Stimulated activated CD4-positive, alpha-beta T cell treated with anti-CD3 and anti-CD28 coated beads, Interleukin-1b, Interleukin-23, amount 100 ng/mL, for 24 hours (primary cell): Measurements from ENCODE around the gene HRCT1.
A peak's percentile ranks its signal among the peaks of the same experiment; 100 is the strongest.
"Not testable (repeated sequence)": the region's sequence is repeated elsewhere in the genome, so short reads cannot be mapped to it uniquely, and the experiment has no call there.

Experiments used
- DNase-seq, 4 experiments: peaks; one replicate each; pipeline ENCODE4 v3.0.0-alpha.2; 2020; ENCODE audit warnings: low read depth in 4 of 4, low spot score in 1 of 4

The HRCT1 gene

GRCh38 chr9:35892051-35892450 lies 14.0 kb upstream of the HRCT1 start:
- DNase-seq, result no peak

GRCh38 chr9:35896570-35896969 lies 9.4 kb upstream of the HRCT1 start:
- no peak for DNase-seq

GRCh38 chr9:35897376-35898099 lies 8.5 kb upstream of the HRCT1 start:
- not testable (repeated sequence) for DNase-seq

- DNase-seq, result no peak
Observed at GRCh38 chr9:35898337-35898736, 7.7 kb upstream of the HRCT1 start.

- no peak for DNase-seq
Observed at GRCh38 chr9:35899021-35899420, 7.0 kb upstream of the HRCT1 start.

GRCh38 chr9:35903049-35903448 lies 3.0 kb upstream of the HRCT1 start:
- DNase-seq, result no peak

GRCh38 chr9:35904338-35904737 lies 1.7 kb upstream of the HRCT1 start:
- DNase-seq, result no peak

- DNase-seq, result no peak
Observed at GRCh38 chr9:35905051-35905781, 786 bp upstream of the HRCT1 start.

- DNase-seq, result no peak
Observed at GRCh38 chr9:35906923-35907699, 1.1 kb downstream of the HRCT1 start.

- DNase-seq, result no peak
Observed at GRCh38 chr9:35907711-35908503, 1.9 kb downstream of the HRCT1 start.

- DNase-seq, result no peak
Observed at GRCh38 chr9:35908504-35909125, 2.6 kb downstream of the HRCT1 start.

GRCh38 chr9:35909274-35909673 lies 3.3 kb downstream of the HRCT1 start, which contains the start of gene SPAAR:
Gene SPAAR (plus strand): TSS chr9:35909490. CDS start chr9:35910464, 974 bp downstream.
- no peak for DNase-seq

- DNase-seq, result no peak
Observed at GRCh38 chr9:35909687-35910612, 3.9 kb downstream of the HRCT1 start.

- peak in 1 of 4 experiments; percentile 18 for DNase-seq
Observed at GRCh38 chr9:35910613-35911359, 4.8 kb downstream of the HRCT1 start.

GRCh38 chr9:35911690-35912089 lies 5.7 kb downstream of the HRCT1 start:
- no peak for DNase-seq

GRCh38 chr9:35912791-35913400 lies 6.9 kb downstream of the HRCT1 start:
- DNase-seq, result no peak

GRCh38 chr9:35913429-35913828 lies 7.4 kb downstream of the HRCT1 start:
- DNase-seq, result not testable (repeated sequence)

GRCh38 chr9:35914301-35914807 lies 8.4 kb downstream of the HRCT1 start:
- no peak for DNase-seq
